Activated T-cell treated with anti-CD3 and anti-CD28 coated beads, Interleukin-2, amount 50 U/mL, for 24 hours (primary cell): Measurements from ENCODE around the gene SOWAHA.
"Not testable (repeated sequence)": the region's sequence is repeated elsewhere in the genome, so short reads cannot be mapped to it uniquely, and the experiment has no call there.

Source experiments
- DNase-seq: peaks from one replicate; pipeline ENCODE4 v3.0.0-alpha.2; 2020
- H3K27ac Mint-ChIP-seq: 2 replicates; pipeline ENCODE4 v1.8.0; 2020; ENCODE audit warnings: mild to moderate bottlenecking, mixed read lengths
- H3K27me3 Mint-ChIP-seq: 2 replicates; pipeline ENCODE4 v1.8.0; 2020; ENCODE audit warnings: mixed read lengths
- H3K36me3 Mint-ChIP-seq: 2 replicates; pipeline ENCODE4 v1.8.0; 2020; ENCODE audit warnings: low read depth, mixed read lengths
- H3K4me1 Mint-ChIP-seq: 2 replicates; pipeline ENCODE4 v1.8.0; 2020; ENCODE audit warnings: low read depth, mixed read lengths
- H3K4me3 Mint-ChIP-seq: 2 replicates; pipeline ENCODE4 v1.8.0; 2020; ENCODE audit warnings: mild to moderate bottlenecking, moderate library complexity, mixed read lengths
- H3K9me3 Mint-ChIP-seq: 2 replicates; pipeline ENCODE4 v1.8.0; 2020; ENCODE audit warnings: mixed read lengths

The SOWAHA gene

GRCh38 chr5:132788508-132788907 is 24.6 kb upstream of the SOWAHA start:
- Mint-ChIP-seq H3K36me3 (no peaks in the 10 kb centered on the region), H3K9me3 (no peaks in the 10 kb centered on the region), H3K4me1 (no peaks in the 10 kb centered on the region), H3K4me3 (no peak overlapping the region), H3K27me3 (peaks cover 12% of the 10 kb centered on the region), H3K27ac (no peak overlapping the region)
- DNase-seq = no peak

GRCh38 chr5:132788990-132789886 is 23.9 kb upstream of the SOWAHA start:
- no peak for DNase-seq
- no peaks in the 10 kb centered on the region for H3K9me3 Mint-ChIP-seq
- H3K27ac Mint-ChIP-seq = no peak overlapping the region
- H3K36me3 Mint-ChIP-seq = no peaks in the 10 kb centered on the region
- peaks cover 11% of the 10 kb centered on the region for H3K27me3 Mint-ChIP-seq
- H3K4me3 Mint-ChIP-seq = no peak overlapping the region
- no peaks in the 10 kb centered on the region for H3K4me1 Mint-ChIP-seq

GRCh38 chr5:132790201-132790865 is 22.8 kb upstream of the SOWAHA start:
- Mint-ChIP-seq H3K4me1 (no peaks in the 10 kb centered on the region), H3K27ac (no peak overlapping the region)
- no peak for DNase-seq

GRCh38 chr5:132791026-132791425 is 22.1 kb upstream of the SOWAHA start:
- Mint-ChIP-seq H3K27me3 (peaks cover 7% of the 10 kb centered on the region), H3K36me3 (no peaks in the 10 kb centered on the region), H3K9me3 (no peaks in the 10 kb centered on the region), H3K4me1 (no peaks in the 10 kb centered on the region), H3K4me3 (no peak overlapping the region), H3K27ac (no peak overlapping the region)
- no peak for DNase-seq

More at GRCh38 chr5:132790201-132790865, 22.8 kb upstream of the SOWAHA start:
- H3K27me3 Mint-ChIP-seq = peaks cover 7% of the 10 kb centered on the region
- H3K36me3 Mint-ChIP-seq = no peaks in the 10 kb centered on the region
- H3K9me3 Mint-ChIP-seq = no peaks in the 10 kb centered on the region
- H3K4me3 Mint-ChIP-seq = no peak overlapping the region

GRCh38 chr5:132797651-132798050 is 15.5 kb upstream of the SOWAHA start:
- H3K27ac Mint-ChIP-seq = no peak overlapping the region
- H3K36me3 Mint-ChIP-seq = no peaks in the 10 kb centered on the region
- no peak for DNase-seq
- H3K27me3 Mint-ChIP-seq = peaks cover 31% of the 10 kb centered on the region
- H3K4me3 Mint-ChIP-seq = no peak overlapping the region
- no peaks in the 10 kb centered on the region for H3K4me1 Mint-ChIP-seq
- H3K9me3 Mint-ChIP-seq = no peaks in the 10 kb centered on the region

- H3K4me1 Mint-ChIP-seq = no peaks in the 10 kb centered on the region
- no peaks in the 10 kb centered on the region for H3K9me3 Mint-ChIP-seq
- H3K4me3 Mint-ChIP-seq = no peak overlapping the region
- no peaks in the 10 kb centered on the region for H3K36me3 Mint-ChIP-seq
- peaks cover 47% of the 10 kb centered on the region for H3K27me3 Mint-ChIP-seq
- no peak overlapping the region for H3K27ac Mint-ChIP-seq
- no peak for DNase-seq
Observed at GRCh38 chr5:132799392-132799791, 13.7 kb upstream of the SOWAHA start.

GRCh38 chr5:132800545-132800944 is 12.6 kb upstream of the SOWAHA start:
- no peak overlapping the region for H3K4me3 Mint-ChIP-seq
- no peaks in the 10 kb centered on the region for H3K9me3 Mint-ChIP-seq
- H3K36me3 Mint-ChIP-seq = no peaks in the 10 kb centered on the region
- DNase-seq = no peak
- no peaks in the 10 kb centered on the region for H3K4me1 Mint-ChIP-seq
- peaks cover 54% of the 10 kb centered on the region for H3K27me3 Mint-ChIP-seq
- H3K27ac Mint-ChIP-seq = no peak overlapping the region

GRCh38 chr5:132802044-132802684 is 10.9 kb upstream of the SOWAHA start:
- Mint-ChIP-seq H3K36me3 (no peaks in the 10 kb centered on the region), H3K27me3 (peaks cover 59% of the 10 kb centered on the region), H3K27ac (no peak overlapping the region), H3K4me3 (no peak overlapping the region), H3K9me3 (no peaks in the 10 kb centered on the region), H3K4me1 (no peaks in the 10 kb centered on the region)
- DNase-seq = no peak

- H3K27me3 Mint-ChIP-seq = peaks cover 62% of the 10 kb centered on the region
- not testable (repeated sequence) for H3K9me3 Mint-ChIP-seq, H3K4me3 Mint-ChIP-seq, H3K36me3 Mint-ChIP-seq, H3K4me1 Mint-ChIP-seq, H3K27ac Mint-ChIP-seq, DNase-seq
Observed at GRCh38 chr5:132802685-132803066, 10.4 kb upstream of the SOWAHA start.

GRCh38 chr5:132804219-132804618 is 8.9 kb upstream of the SOWAHA start:
- peaks cover 68% of the 10 kb centered on the region for H3K27me3 Mint-ChIP-seq
- H3K4me1 Mint-ChIP-seq, DNase-seq, H3K4me3 Mint-ChIP-seq, H3K27ac Mint-ChIP-seq, H3K36me3 Mint-ChIP-seq, H3K9me3 Mint-ChIP-seq: not testable (repeated sequence)

GRCh38 chr5:132805872-132806271 is 7.2 kb upstream of the SOWAHA start:
- peaks cover 76% of the 10 kb centered on the region for H3K27me3 Mint-ChIP-seq
- not testable (repeated sequence) for H3K27ac Mint-ChIP-seq, H3K4me3 Mint-ChIP-seq, H3K4me1 Mint-ChIP-seq, H3K9me3 Mint-ChIP-seq, DNase-seq, H3K36me3 Mint-ChIP-seq

GRCh38 chr5:132806804-132807162 is 6.3 kb upstream of the SOWAHA start:
- not testable (repeated sequence) for DNase-seq, H3K36me3 Mint-ChIP-seq, H3K4me1 Mint-ChIP-seq, H3K4me3 Mint-ChIP-seq, H3K27ac Mint-ChIP-seq, H3K9me3 Mint-ChIP-seq
- peaks cover 77% of the 10 kb centered on the region for H3K27me3 Mint-ChIP-seq

GRCh38 chr5:132807163-132807838 is 5.8 kb upstream of the SOWAHA start:
- no peaks in the 10 kb centered on the region for H3K4me1 Mint-ChIP-seq
- H3K4me3 Mint-ChIP-seq = no peak overlapping the region
- no peaks in the 10 kb centered on the region for H3K9me3 Mint-ChIP-seq
- H3K36me3 Mint-ChIP-seq = no peaks in the 10 kb centered on the region
- H3K27me3 Mint-ChIP-seq = peaks cover 77% of the 10 kb centered on the region
- no peak overlapping the region for H3K27ac Mint-ChIP-seq
- no peak for DNase-seq

GRCh38 chr5:132808448-132808847 is 4.7 kb upstream of the SOWAHA start:
- H3K4me1 Mint-ChIP-seq = peaks cover 7% of the 10 kb centered on the region
- no peak overlapping the region for H3K27ac Mint-ChIP-seq
- peaks cover 74% of the 10 kb centered on the region for H3K27me3 Mint-ChIP-seq
- H3K4me3 Mint-ChIP-seq = no peak overlapping the region
- no peaks in the 10 kb centered on the region for H3K36me3 Mint-ChIP-seq
- no peak for DNase-seq
- no peaks in the 10 kb centered on the region for H3K9me3 Mint-ChIP-seq
